Vagina (tissue), 2 donors: ENCODE data around the gene GABBR2.

Source experiments
- POLR2AphosphoS5 ChIP-seq, 2 donors: sonication (generic); formaldehyde crosslinking; IDR thresholded peaks; one replicate each; pipeline ENCODE4 v1.9.0; 2017; ENCODE audit warnings: antibody characterized with exemption in 2 of 2, mild to moderate bottlenecking in 2 of 2, low read depth in 1 of 2; ENCODE audit not compliant: insufficient read depth in 1 of 2
- TF ChIP-seq, protein P1 (sequence below), 3 experiments: fragments of 450-650 bp in 2 of 3; fragments of 200-600 bp in 1 of 3; sonication (generic) in 1 of 3; IDR thresholded peaks; one replicate each; pipeline ENCODE4 v1.5.1; 2017 to 2019; ENCODE audit warnings: antibody characterized with exemption in 3 of 3, mild to moderate bottlenecking in 2 of 3, moderate library complexity in 2 of 3

DNA sequence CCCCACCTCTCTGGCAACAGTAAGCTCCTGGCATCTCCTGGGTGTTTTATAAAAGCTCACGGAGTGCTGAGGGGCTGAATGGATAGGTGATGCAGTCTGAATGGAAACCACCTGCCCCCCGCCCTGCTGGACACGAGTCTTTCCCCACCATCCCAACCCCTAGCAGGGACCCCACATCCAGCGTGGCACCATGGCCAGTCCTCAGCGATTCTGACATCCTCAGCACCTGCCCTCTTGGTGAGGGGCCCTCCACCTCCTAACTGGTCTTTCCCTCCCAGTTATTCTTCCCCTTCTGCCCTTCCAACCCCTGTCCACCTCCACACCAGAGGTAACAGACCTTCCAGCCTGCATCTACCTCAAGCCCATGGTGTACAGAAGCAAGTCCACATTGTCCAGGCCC lies 38.7 kb upstream of the GABBR2 start:
- TF ChIP-seq POLR2AphosphoS5 (IDR thresholded peaks at IDR 0.05; ENCODE audit: insufficient read depth in 1 of 2, low read depth in 1 of 2) = no peak
- TF ChIP-seq, protein P1, sequence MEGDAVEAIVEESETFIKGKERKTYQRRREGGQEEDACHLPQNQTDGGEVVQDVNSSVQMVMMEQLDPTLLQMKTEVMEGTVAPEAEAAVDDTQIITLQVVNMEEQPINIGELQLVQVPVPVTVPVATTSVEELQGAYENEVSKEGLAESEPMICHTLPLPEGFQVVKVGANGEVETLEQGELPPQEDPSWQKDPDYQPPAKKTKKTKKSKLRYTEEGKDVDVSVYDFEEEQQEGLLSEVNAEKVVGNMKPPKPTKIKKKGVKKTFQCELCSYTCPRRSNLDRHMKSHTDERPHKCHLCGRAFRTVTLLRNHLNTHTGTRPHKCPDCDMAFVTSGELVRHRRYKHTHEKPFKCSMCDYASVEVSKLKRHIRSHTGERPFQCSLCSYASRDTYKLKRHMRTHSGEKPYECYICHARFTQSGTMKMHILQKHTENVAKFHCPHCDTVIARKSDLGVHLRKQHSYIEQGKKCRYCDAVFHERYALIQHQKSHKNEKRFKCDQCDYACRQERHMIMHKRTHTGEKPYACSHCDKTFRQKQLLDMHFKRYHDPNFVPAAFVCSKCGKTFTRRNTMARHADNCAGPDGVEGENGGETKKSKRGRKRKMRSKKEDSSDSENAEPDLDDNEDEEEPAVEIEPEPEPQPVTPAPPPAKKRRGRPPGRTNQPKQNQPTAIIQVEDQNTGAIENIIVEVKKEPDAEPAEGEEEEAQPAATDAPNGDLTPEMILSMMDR (IDR thresholded peaks at IDR 0.05) = no peak
